ENCODE results near the gene ATP2B2. TPM values are rescaled to one million over a fixed set of nuclear protein-coding genes. Genes with fewer than 3 reads are reported as not detected.

The ATP2B2 gene
- total RNA-seq, 6 experiments from 2014 or later = 25.9 to 45.1 (median 35.1) TPM

GRCh38 chr3:10331320-10331719 lies 174.1 kb downstream of the ATP2B2 start:
- Histone ChIP-seq H3K9me3 (no peaks in the 10 kb centered on the region), H3K4me3 (no peak overlapping the region), H3K27me3 (no peaks in the 10 kb centered on the region), H3K27ac (no peak overlapping the region), H3K36me3 (peaks cover 0 to 28% (median 0%) of the 10 kb centered on the region in 4 donors), H3K4me1 (no peaks in the 10 kb centered on the region)
- intact Hi-C loops (cut with DNase I) = no loop called here
- WGBS (ENCODE audit: insufficient coverage, low coverage, low lambda C conversion rate, missing lambda C conversion rate) = 75% methylated on average over 5 of the region's 8 CpGs
- no peak for TF ChIP-seq POLR2A (IDR thresholded peaks at IDR 0.05)
- no peak for TF ChIP-seq CTCF (IDR thresholded peaks at IDR 0.05)
- no peak for ATAC-seq
- peak in 1 of 3 donors; percentile 0 for DNase-seq

GRCh38 chr3:10330319-10330718 lies 175.1 kb downstream of the ATP2B2 start:
- Histone ChIP-seq H3K4me1 (no peaks in the 10 kb centered on the region), H3K36me3 (peaks cover 0 to 20% (median 0%) of the 10 kb centered on the region in 4 donors), H3K27me3 (no peaks in the 10 kb centered on the region), H3K4me3 (no peak overlapping the region), H3K9me3 (no peaks in the 10 kb centered on the region), H3K27ac (no peak overlapping the region)
- intact Hi-C loops (cut with DNase I) = no loop called here
- TF ChIP-seq CTCF (IDR thresholded peaks at IDR 0.05) = no peak
- no peak for TF ChIP-seq POLR2A (IDR thresholded peaks at IDR 0.05)
- WGBS (ENCODE audit: insufficient coverage, low coverage, low lambda C conversion rate, missing lambda C conversion rate) = 70% methylated on average over 9 of the region's 12 CpGs
- no peak for ATAC-seq
- DNase-seq = peak in 2 of 3 donors; percentile 16 to 41

GRCh38 chr3:10329495-10330015 lies 175.8 kb downstream of the ATP2B2 start:
- Histone ChIP-seq H3K9me3 (no peaks in the 10 kb centered on the region), H3K27me3 (no peaks in the 10 kb centered on the region), H3K27ac (no peak overlapping the region), H3K36me3 (peaks cover 0 to 16% (median 0%) of the 10 kb centered on the region in 4 donors), H3K4me3 (no peak overlapping the region), H3K4me1 (no peaks in the 10 kb centered on the region)
- no peak for TF ChIP-seq POLR2A (IDR thresholded peaks at IDR 0.05)
- TF ChIP-seq CTCF (IDR thresholded peaks at IDR 0.05) = no peak
- intact Hi-C loops (cut with DNase I) = no loop called here
- no peak for ATAC-seq
- DNase-seq = peak in 1 of 3 donors; percentile 25
- 74% methylated on average over 6 of the region's 14 CpGs for WGBS (ENCODE audit: insufficient coverage, low coverage, low lambda C conversion rate, missing lambda C conversion rate)

GRCh38 chr3:10328460-10329071 lies 176.8 kb downstream of the ATP2B2 start:
- Histone ChIP-seq H3K27ac (no peak overlapping the region), H3K27me3 (no peaks in the 10 kb centered on the region), H3K4me3 (no peak overlapping the region), H3K36me3 (peaks cover 0 to 16% (median 0%) of the 10 kb centered on the region in 4 donors), H3K4me1 (no peaks in the 10 kb centered on the region), H3K9me3 (no peaks in the 10 kb centered on the region)
- no peak for ATAC-seq
- WGBS (ENCODE audit: insufficient coverage, low coverage, low lambda C conversion rate, missing lambda C conversion rate) = 74% methylated on average over 29 of the region's 31 CpGs
- no peak for TF ChIP-seq POLR2A (IDR thresholded peaks at IDR 0.05)
- TF ChIP-seq CTCF (IDR thresholded peaks at IDR 0.05) = no peak
- DNase-seq = peak in 1 of 3 donors; percentile 51
- intact Hi-C loops (cut with DNase I) = no loop called here

Measured in right lobe of liver (tissue), 6 donors.